Measurements from ENCODE around the gene CLRN2.

Gene CLRN2

DNA sequence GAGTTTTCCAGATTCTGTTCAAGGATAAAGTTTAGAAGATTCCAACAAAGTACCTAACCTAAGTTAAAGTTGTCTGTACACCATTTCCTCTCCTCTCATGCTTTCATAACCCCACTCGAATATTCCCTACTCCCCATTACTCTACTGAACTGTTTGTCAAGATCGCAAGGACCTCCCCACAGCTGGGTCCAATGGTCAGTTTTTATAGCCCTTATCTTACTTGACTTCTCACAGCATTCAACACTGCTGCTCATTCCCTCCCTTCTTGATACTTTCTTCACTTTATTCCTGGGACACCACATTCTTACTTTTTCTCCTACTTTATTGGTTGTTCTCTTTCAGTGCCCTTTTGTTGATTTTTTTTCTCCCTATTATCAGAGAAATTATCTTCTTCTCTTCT lies 34.0 kb upstream of the CLRN2 start:
- TF ChIP-seq, protein P1, sequence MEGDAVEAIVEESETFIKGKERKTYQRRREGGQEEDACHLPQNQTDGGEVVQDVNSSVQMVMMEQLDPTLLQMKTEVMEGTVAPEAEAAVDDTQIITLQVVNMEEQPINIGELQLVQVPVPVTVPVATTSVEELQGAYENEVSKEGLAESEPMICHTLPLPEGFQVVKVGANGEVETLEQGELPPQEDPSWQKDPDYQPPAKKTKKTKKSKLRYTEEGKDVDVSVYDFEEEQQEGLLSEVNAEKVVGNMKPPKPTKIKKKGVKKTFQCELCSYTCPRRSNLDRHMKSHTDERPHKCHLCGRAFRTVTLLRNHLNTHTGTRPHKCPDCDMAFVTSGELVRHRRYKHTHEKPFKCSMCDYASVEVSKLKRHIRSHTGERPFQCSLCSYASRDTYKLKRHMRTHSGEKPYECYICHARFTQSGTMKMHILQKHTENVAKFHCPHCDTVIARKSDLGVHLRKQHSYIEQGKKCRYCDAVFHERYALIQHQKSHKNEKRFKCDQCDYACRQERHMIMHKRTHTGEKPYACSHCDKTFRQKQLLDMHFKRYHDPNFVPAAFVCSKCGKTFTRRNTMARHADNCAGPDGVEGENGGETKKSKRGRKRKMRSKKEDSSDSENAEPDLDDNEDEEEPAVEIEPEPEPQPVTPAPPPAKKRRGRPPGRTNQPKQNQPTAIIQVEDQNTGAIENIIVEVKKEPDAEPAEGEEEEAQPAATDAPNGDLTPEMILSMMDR (IDR thresholded peaks at IDR 0.05): no peak

DNA sequence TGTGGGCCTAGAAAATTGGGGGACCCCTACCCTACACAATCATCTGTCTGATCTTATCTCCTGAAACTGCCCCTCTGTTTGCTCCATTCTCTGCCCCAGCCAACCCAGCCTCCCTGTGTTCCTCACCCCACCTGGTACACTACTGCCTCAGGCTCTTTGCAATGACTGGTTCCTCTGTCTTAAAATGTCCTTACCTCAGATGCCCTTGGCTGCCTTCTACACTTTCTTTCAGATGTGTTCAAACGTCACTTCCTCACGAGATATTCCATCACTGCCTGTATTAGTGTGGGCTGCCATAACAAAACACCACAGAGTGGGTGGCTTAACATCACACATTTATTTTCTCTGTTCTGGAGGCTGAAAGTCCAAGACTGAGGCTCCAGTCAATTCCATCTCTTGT lies 32.2 kb upstream of the CLRN2 start:
- TF ChIP-seq, protein P1 (IDR thresholded peaks at IDR 0.05): no peak

DNA sequence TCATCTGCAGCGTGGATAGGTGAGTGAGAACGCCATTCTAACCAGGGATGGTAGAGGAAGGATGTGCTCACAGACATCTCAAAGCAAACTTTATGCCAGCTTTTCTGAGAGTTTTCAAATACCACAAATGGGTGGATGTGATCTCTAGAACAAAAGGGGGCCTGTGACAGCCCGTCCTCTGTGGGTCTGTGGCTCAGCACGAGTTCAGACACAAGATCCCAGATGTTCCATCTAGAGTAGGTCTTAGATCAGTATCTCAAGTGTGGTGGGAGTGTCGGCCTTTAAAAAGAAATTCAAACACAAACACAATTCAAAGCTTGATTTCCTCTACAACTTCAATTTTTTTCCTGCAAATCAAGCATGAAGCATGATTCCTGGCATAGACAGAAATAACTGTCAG lies 25.8 kb upstream of the CLRN2 start:
- TF ChIP-seq, protein P1 (IDR thresholded peaks at IDR 0.05): no peak

DNA sequence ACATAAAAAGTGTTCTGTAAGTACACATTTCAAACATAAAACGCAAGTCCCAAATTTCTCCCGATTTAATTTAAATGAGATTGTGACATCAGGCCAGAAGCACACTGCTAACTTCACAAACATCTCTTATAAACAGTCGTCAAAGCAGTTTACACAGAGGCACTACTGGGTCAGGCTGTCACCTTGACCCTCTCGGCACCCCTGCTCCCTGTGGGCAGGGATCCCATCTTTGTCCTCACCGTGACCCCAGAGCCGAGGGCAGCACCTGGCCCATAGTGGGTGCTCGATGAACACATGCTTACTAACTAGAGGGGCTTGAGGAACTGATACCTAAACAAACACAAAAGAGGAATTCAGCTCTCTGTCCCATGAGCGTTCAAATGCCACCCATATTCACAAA lies 25.2 kb upstream of the CLRN2 start:
- TF ChIP-seq, protein P1 (IDR thresholded peaks at IDR 0.05): no peak

DNA sequence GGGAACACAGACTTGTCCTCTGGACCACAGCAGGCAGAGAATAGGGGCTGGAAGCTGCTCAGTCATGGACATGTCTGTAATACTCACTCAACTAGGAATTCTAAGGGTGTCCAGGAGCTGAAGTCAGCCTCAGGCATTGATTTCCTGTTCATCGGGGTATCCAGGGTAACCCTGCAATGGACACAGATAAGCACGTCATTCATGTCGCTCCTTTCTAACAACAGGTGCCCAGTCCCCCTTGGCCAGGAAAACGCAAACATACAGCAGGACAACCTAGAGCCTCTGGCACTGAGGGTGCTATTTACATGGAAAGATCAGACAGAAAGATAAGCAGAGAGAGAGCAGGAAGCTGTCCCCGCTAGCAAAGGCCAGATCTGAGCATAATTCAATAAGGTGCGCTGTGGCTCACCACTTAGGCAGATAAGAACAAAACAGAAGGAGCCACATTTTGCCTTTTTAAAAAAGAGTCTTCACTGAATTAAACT lies 24.3 kb upstream of the CLRN2 start:
- TF ChIP-seq, protein P1 (IDR thresholded peaks at IDR 0.05): no peak

DNA sequence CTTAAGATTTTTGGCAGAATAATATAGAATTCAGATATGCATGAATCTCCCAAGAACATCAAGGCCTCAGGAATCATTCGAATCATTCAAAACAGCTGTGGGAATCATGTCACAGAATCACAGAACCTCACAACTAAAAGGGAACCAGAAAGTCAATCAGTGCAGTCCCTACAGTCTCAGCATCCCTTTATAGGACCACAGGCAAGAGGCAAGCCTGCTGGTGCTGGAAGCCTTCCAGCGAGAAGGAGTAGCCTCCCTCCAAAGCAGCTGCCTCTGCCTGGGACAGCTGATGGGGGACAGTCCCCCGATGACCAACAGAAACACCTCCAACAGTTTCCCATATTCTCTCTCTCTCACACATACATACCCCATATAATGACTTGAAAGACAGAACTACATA lies 23.8 kb upstream of the CLRN2 start:
- TF ChIP-seq, protein P1 (IDR thresholded peaks at IDR 0.05): no peak

DNA sequence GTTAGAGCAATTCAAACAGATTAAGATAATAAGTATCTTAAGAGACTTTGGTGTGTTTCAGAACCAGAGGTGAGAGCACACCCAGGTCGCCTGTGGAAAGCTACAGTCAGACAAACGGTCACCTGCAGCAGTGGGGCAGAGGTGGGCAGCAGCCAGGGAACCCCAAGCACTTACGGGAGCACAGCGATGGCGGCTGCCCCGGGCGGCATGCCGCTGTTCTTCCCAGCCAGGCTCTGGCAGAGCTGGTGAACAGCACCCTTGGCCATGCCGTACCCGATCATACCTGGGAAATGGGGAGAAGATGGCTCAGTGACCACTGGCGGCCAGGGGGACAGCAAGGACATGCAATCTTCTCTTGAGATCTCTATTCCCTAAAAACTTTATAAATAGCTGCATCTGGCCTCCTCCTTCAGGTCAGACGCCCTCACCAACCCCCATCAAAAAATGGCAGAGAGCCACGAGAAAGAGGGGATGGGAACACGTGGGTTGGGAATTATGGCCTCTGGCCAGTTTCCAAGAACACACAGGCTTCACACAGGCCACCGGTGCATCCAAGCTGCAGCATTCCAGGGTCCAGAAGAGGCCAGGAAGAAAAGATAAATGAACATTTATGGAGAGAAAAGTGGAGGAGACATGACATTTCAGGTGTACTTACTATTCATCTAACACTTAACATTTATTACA lies 22.8 kb upstream of the CLRN2 start:
- TF ChIP-seq, protein P1 (IDR thresholded peaks at IDR 0.05): no peak

DNA sequence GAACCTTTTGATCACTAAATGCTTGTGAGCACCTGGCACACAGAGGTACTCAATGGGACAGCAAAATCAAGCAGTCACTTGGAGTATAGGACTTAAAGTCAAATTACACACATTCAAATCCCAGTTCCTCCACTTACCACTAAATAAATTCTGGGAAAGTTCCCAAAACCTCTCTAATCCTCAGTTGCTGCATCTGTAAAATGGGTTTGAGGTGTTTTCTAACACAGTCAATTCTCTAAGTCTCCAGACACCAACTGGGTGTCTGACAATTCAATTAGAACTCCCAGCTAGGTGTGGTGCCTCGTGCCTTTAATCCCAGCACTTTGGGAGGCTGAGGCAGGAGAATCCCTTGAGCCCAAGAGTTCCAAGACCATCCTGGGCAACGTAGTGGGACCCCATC lies 22.1 kb upstream of the CLRN2 start:
- TF ChIP-seq, protein P1 (IDR thresholded peaks at IDR 0.05): no peak
